ENCODE results near the gene UCP2. TPM values are rescaled to one million over a fixed set of nuclear protein-coding genes. Genes with fewer than 3 reads are reported as not detected.

UCP2 gene
- total and polyA plus RNA-seq, 10 of the 15 experiments (the other 5 are each of a cell fraction or from before 2014, with no cell fraction given) = 32.9 to 248 (median 154) TPM

DNA sequence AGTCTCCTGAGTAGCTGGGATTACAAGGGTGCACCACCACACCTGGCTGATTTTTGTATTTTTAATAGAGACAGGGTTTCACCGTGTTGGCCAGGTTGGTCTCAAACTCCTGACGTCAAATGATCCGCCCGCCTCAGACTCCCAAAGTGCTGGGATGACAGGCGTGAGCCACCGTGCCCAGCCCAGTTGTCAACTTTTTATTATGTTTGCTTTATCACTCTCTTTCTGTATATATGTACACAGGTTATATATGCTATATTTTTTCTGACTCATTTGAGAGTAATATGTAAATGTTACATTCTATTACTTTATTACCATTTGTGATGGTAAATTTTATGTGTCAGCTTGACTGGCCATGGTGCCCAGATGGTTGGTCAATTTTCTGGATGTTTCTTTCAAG is 50.7 kb downstream of the UCP2 start:
- no peak for DNase-seq (ENCODE audit: low read depth, low spot score)
- ChIA-PET SMC1A (ENCODE audit: uncharacterized antibody, unreplicated experiment) (interaction anchor here (0.6 to 2.0 kb wide), 4 partner anchors 14 to 306 kb away, joined by 3 to 16 read pairs (median 4); no protein-coding TSS in a partner anchor), RAD21 (ENCODE audit: unreplicated experiment) (interaction anchor here (0.6 to 1.6 kb wide), 8 partner anchors 65 to 307 kb away, joined by 3 to 29 read pairs (median 3); no protein-coding TSS in a partner anchor), POLR2A (interaction anchor here (0.5 to 0.6 kb wide), 2 partner anchors 46 to 48 kb away, joined by 3 read pairs; no protein-coding TSS in a partner anchor), CTCF (interaction anchor here (0.6 to 2.2 kb wide), 16 partner anchors 10 to 581 kb away, joined by 3 to 29 read pairs (median 3); partner anchors contain the start of genes COA4 and PAAF1)
- in situ Hi-C loops (cut with MboI) (no loop called here), intact Hi-C loops (cut with micrococcal nuclease; ENCODE audit: unreplicated experiment) (loop anchor here (5.0 kb wide), 1 partner anchor 305 kb away; no protein-coding TSS in a partner anchor)
- H3K9ac ChIP-seq (ENCODE audit: control insufficient read depth, insufficient read depth, low read length) = no peak overlapping the region
- H3K4me2 ChIP-seq (ENCODE audit: control insufficient read depth, insufficient read depth) = no peak overlapping the region
- no peaks in the 10 kb centered on the region for H3K27me3 ChIP-seq (replicated peaks in 1 of 2; ENCODE audit: control insufficient read depth in 2 of 2, insufficient read depth in 2 of 2, low read length in 1 of 2)
- H2AFZ ChIP-seq (ENCODE audit: control insufficient read depth, low read depth, low read length) = no peak overlapping the region
- H4K20me1 ChIP-seq (ENCODE audit: control insufficient read depth, insufficient read depth) = no peaks in the 10 kb centered on the region
- H3K4me3 ChIP-seq = no peak overlapping the region
- FAIRE-seq = no peak
- BruUV-seq (replicated peaks) = no TSS peak
- H3K4me1 ChIP-seq (ENCODE audit: control insufficient read depth, insufficient read depth, low read length) = no peaks in the 10 kb centered on the region
- no peak for ATAC-seq
- H3K27ac ChIP-seq (ENCODE audit: control insufficient read depth, insufficient read depth) = no peak overlapping the region
- H3K36me3 ChIP-seq (ENCODE audit: control insufficient read depth in 2 of 2, insufficient read depth in 2 of 2, low read length in 1 of 2) = peaks cover 6 to 22% of the 10 kb centered on the region in 2 experiments
- no peaks in the 10 kb centered on the region for H3K79me2 ChIP-seq (ENCODE audit: control insufficient read depth, insufficient read depth, low read length)
- no peaks in the 10 kb centered on the region for H3K9me3 ChIP-seq (replicated peaks; ENCODE audit: control insufficient read depth, insufficient read depth, low read length)
- WGBS (ENCODE audit: insufficient coverage, insufficient replicate concordance, low lambda C conversion rate, missing lambda C conversion rate) = 100% methylated on average over 6 of the region's 6 CpGs
- TF ChIP-seq MEF2B (IDR thresholded peaks at IDR 0.05; ENCODE audit: partially characterized antibody, poor library complexity, severe bottlenecking) (no peak), CBX3 (IDR thresholded peaks at IDR 0.05; ENCODE audit: borderline replicate concordance, low read depth) (no peak), KDM1A (IDR thresholded peaks at IDR 0.05; ENCODE audit: borderline replicate concordance) (no peak), RAD21 (IDR thresholded peaks at IDR 0.05; ENCODE audit: insufficient read depth, low read depth, low read length) (no peak), RAD51 (IDR thresholded peaks at IDR 0.05) (no peak), ASH2L (IDR thresholded peaks at IDR 0.05; ENCODE audit: borderline replicate concordance, low read depth) (no peak), CHD2 (IDR thresholded peaks at IDR 0.05; ENCODE audit: borderline replicate concordance, low read depth, low read length) (no peak), MTA3 (IDR thresholded peaks at IDR 0.05; ENCODE audit: borderline replicate concordance, low read length) (no peak), SIX5 (IDR thresholded peaks at IDR 0.05; ENCODE audit: low read depth, low read length, severe bottlenecking) (no peak), ZBED1 (IDR thresholded peaks at IDR 0.05; ENCODE audit: borderline replicate concordance) (no peak), RBBP5 (conservative IDR thresholded peaks at IDR 0.05) (no peak), ETV6 (conservative IDR thresholded peaks at IDR 0.05 in 1 of 2, IDR thresholded peaks at IDR 0.05 in 1 of 2; ENCODE audit: borderline replicate concordance in 1 of 2, low read depth in 1 of 2) (no peak), NR2C2 (IDR thresholded peaks at IDR 0.05; ENCODE audit: borderline replicate concordance, control insufficient read depth, insufficient read length, low read depth) (no peak)
- TF ChIP-seq, protein P1, sequence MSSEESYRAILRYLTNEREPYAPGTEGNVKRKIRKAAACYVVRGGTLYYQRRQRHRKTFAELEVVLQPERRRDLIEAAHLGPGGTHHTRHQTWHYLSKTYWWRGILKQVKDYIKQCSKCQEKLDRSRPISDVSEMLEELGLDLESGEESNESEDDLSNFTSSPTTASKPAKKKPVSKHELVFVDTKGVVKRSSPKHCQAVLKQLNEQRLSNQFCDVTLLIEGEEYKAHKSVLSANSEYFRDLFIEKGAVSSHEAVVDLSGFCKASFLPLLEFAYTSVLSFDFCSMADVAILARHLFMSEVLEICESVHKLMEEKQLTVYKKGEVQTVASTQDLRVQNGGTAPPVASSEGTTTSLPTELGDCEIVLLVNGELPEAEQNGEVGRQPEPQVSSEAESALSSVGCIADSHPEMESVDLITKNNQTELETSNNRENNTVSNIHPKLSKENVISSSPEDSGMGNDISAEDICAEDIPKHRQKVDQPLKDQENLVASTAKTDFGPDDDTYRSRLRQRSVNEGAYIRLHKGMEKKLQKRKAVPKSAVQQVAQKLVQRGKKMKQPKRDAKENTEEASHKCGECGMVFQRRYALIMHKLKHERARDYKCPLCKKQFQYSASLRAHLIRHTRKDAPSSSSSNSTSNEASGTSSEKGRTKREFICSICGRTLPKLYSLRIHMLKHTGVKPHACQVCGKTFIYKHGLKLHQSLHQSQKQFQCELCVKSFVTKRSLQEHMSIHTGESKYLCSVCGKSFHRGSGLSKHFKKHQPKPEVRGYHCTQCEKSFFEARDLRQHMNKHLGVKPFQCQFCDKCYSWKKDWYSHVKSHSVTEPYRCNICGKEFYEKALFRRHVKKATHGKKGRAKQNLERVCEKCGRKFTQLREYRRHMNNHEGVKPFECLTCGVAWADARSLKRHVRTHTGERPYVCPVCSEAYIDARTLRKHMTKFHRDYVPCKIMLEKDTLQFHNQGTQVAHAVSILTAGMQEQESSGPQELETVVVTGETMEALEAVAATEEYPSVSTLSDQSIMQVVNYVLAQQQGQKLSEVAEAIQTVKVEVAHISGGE (CRISPR knock-in tag; IDR thresholded peaks at IDR 0.05) = no peak
- TF ChIP-seq, protein P2, sequence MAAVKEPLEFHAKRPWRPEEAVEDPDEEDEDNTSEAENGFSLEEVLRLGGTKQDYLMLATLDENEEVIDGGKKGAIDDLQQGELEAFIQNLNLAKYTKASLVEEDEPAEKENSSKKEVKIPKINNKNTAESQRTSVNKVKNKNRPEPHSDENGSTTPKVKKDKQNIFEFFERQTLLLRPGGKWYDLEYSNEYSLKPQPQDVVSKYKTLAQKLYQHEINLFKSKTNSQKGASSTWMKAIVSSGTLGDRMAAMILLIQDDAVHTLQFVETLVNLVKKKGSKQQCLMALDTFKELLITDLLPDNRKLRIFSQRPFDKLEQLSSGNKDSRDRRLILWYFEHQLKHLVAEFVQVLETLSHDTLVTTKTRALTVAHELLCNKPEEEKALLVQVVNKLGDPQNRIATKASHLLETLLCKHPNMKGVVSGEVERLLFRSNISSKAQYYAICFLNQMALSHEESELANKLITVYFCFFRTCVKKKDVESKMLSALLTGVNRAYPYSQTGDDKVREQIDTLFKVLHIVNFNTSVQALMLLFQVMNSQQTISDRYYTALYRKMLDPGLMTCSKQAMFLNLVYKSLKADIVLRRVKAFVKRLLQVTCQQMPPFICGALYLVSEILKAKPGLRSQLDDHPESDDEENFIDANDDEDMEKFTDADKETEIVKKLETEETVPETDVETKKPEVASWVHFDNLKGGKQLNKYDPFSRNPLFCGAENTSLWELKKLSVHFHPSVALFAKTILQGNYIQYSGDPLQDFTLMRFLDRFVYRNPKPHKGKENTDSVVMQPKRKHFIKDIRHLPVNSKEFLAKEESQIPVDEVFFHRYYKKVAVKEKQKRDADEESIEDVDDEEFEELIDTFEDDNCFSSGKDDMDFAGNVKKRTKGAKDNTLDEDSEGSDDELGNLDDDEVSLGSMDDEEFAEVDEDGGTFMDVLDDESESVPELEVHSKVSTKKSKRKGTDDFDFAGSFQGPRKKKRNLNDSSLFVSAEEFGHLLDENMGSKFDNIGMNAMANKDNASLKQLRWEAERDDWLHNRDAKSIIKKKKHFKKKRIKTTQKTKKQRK (IDR thresholded peaks at IDR 0.05; ENCODE audit: low read depth, low read length) = no peak
- TF ChIP-seq, protein P3, sequence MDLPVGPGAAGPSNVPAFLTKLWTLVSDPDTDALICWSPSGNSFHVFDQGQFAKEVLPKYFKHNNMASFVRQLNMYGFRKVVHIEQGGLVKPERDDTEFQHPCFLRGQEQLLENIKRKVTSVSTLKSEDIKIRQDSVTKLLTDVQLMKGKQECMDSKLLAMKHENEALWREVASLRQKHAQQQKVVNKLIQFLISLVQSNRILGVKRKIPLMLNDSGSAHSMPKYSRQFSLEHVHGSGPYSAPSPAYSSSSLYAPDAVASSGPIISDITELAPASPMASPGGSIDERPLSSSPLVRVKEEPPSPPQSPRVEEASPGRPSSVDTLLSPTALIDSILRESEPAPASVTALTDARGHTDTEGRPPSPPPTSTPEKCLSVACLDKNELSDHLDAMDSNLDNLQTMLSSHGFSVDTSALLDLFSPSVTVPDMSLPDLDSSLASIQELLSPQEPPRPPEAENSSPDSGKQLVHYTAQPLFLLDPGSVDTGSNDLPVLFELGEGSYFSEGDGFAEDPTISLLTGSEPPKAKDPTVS (IDR thresholded peaks at IDR 0.05; ENCODE audit: low read depth, low read length) = no peak

All from GM12878 (cell line).